ENCODE results near the gene CD36. TPM values are rescaled to one million over a fixed set of nuclear protein-coding genes. Genes with fewer than 3 reads are reported as not detected.

The CD36 gene
- total RNA-seq, 1 experiment from 2014 or later: 0.28 TPM

DNA sequence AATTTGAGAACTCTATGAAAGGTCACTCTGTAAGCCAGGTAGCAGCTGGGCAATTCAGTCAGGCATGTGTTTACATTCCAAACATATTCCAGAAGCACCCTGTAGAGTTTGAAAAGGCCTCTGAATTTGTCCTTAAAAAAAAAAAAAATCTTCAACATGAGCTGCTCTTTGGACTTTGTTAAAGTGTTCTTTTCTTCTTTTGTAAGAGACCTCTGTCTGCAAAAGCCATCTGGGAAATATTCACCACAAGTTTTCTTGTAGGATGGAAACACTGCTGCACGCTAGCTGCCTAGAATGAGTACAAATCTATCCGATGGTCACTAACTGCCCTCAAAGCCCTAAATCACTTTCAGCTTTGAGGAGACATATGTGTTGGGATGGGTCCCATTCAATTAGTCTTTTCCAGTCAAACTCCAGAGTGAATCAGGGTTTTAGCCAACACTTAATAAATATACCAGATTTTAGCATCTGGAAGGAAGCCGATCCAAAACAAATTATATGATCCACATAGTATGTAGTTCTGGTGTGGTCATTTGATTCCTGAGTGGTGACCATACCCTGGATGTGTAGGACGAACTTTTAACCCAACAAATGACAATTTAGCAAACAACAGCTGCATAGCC is 85.9 kb downstream of the CD36 start:
- H2BK120ac ChIP-seq (ENCODE audit: low read depth, low read length, poor library complexity, severe bottlenecking): no peak overlapping the region
- H3K9me3 ChIP-seq (ENCODE audit: control insufficient read depth, low read depth, low read length): no peaks in the 10 kb centered on the region
- H3K23me2 ChIP-seq (ENCODE audit: insufficient read length, low read depth, low read length, poor library complexity, severe bottlenecking): no peaks in the 10 kb centered on the region
- H3K56ac ChIP-seq (ENCODE audit: insufficient read length, low read depth, low read length): no peak overlapping the region
- H3K27ac ChIP-seq (ENCODE audit: insufficient read length, low read depth, low read length): peak overlapping the region; percentile 57
- H3K9ac ChIP-seq (ENCODE audit: extremely low read depth, insufficient read length, low read length): no peak overlapping the region
- Mint-ChIP-seq H3K27ac (peak overlapping the region in 2 of 3 experiments; percentile 92 to 96; a peak in 5 of 7 replicates), H3K4me3 (no peak overlapping the region), H3K36me3 (ENCODE audit: insufficient read depth in 1 of 3, low read depth in 3 of 3) (no peaks in the 10 kb centered on the region), H3K27me3 (ENCODE audit: low read depth) (no peaks in the 10 kb centered on the region), H3K4me1 (peaks cover 40 to 51% of the 10 kb centered on the region in 2 experiments), H3K9me3 (no peaks in the 10 kb centered on the region; a peak in 1 of 5 replicates)
- H3K79me1 ChIP-seq (ENCODE audit: insufficient read depth, low read depth, low read length, poor library complexity, severe bottlenecking): no peaks in the 10 kb centered on the region
- H2BK15ac ChIP-seq (ENCODE audit: low read depth, low read length): no peak overlapping the region
- H2BK12ac ChIP-seq (ENCODE audit: insufficient read length, low read depth, low read length): no peak overlapping the region
- WGBS (ENCODE audit: extremely low coverage, insufficient read length, low lambda C conversion rate): no CpG with 5 or more reads among the region's 4 CpGs
- no peaks in the 10 kb centered on the region; the same call in 1 of the 2 replicates for H3K27me3 ChIP-seq (ENCODE audit: insufficient read depth, low read length)
- no peak overlapping the region for H2BK20ac ChIP-seq (ENCODE audit: low read depth, low read length, poor library complexity, severe bottlenecking)
- no peak overlapping the region for H3T11ph ChIP-seq (ENCODE audit: low read length)
- no peaks in the 10 kb centered on the region for H3K79me2 ChIP-seq (ENCODE audit: insufficient read depth, low read length)
- no peaks in the 10 kb centered on the region for H4K20me1 ChIP-seq (ENCODE audit: control insufficient read depth, insufficient read depth, insufficient read length)
- no peak overlapping the region for H4K8ac ChIP-seq (replicated peaks; ENCODE audit: insufficient read length, low read depth, low read length)
- H3K4me1 ChIP-seq (ENCODE audit: insufficient read depth, low read length): peaks cover 11% of the 10 kb centered on the region
- H4K5ac ChIP-seq (ENCODE audit: insufficient read length, low read depth, low read length): no peak overlapping the region
- no peak overlapping the region for H2AFZ ChIP-seq (ENCODE audit: low read length)
- H3K4ac ChIP-seq (ENCODE audit: low read depth, low read length): no peak overlapping the region
- no peak overlapping the region for H2BK5ac ChIP-seq (ENCODE audit: insufficient read length, low read length)
- DNase-seq: no peak
- no peak overlapping the region for H3K23ac ChIP-seq (ENCODE audit: insufficient read length, low read depth, low read length)
- H3K14ac ChIP-seq (ENCODE audit: insufficient read depth, low read length): no peak overlapping the region
- H4K91ac ChIP-seq (ENCODE audit: insufficient read length, low read depth, low read length): no peak overlapping the region
- H3K18ac ChIP-seq (ENCODE audit: insufficient read length, low read depth, low read length): no peak overlapping the region
- no peak overlapping the region for H3K4me2 ChIP-seq (ENCODE audit: insufficient read depth, insufficient read length, low read length)
- TF ChIP-seq, protein P1, sequence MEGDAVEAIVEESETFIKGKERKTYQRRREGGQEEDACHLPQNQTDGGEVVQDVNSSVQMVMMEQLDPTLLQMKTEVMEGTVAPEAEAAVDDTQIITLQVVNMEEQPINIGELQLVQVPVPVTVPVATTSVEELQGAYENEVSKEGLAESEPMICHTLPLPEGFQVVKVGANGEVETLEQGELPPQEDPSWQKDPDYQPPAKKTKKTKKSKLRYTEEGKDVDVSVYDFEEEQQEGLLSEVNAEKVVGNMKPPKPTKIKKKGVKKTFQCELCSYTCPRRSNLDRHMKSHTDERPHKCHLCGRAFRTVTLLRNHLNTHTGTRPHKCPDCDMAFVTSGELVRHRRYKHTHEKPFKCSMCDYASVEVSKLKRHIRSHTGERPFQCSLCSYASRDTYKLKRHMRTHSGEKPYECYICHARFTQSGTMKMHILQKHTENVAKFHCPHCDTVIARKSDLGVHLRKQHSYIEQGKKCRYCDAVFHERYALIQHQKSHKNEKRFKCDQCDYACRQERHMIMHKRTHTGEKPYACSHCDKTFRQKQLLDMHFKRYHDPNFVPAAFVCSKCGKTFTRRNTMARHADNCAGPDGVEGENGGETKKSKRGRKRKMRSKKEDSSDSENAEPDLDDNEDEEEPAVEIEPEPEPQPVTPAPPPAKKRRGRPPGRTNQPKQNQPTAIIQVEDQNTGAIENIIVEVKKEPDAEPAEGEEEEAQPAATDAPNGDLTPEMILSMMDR (conservative IDR thresholded peaks at IDR 0.05): no peak
- H2AK5ac ChIP-seq (ENCODE audit: insufficient read length, low read length): no peak overlapping the region

Data from H9 (cell line).